Epithelial cell of proximal tubule (primary cell): ENCODE data around the gene ITPKB. TPM values are rescaled to one million over a fixed set of nuclear protein-coding genes. Genes with fewer than 3 reads are reported as not detected.

Experiments
- DNase-seq: peaks from one replicate; pipeline ENCODE4 v3.0.0-alpha.2; 2011; ENCODE audit warnings: low read depth
- H3K4me3 ChIP-seq: 2 replicates; pipeline ENCODE4 v1.5.1; 2011; ENCODE audit warnings: low read depth, mild to moderate bottlenecking, low read length
- CTCF ChIP-seq: conservative IDR thresholded peaks from 2 replicates; pipeline ENCODE4 v1.5.1; 2012; ENCODE audit warnings: low read depth, mild to moderate bottlenecking, low read length
- total RNA-seq: library from RNA; depleted of rRNA; stranded (reverse); fragments of >200 nt; gene quantifications from 2 replicates; pipeline ENCODE4 v1.2.3, GENCODE V29; 2015

The ITPKB gene
- total RNA-seq, 1 donor from 2014 or later = 5.1 TPM

GRCh38 chr1:226586116-226586515 lies 153.0 kb downstream of the ITPKB start:
- no peak for DNase-seq
- no peak for TF ChIP-seq CTCF
- H3K4me3 ChIP-seq = no peak overlapping the region

DNA sequence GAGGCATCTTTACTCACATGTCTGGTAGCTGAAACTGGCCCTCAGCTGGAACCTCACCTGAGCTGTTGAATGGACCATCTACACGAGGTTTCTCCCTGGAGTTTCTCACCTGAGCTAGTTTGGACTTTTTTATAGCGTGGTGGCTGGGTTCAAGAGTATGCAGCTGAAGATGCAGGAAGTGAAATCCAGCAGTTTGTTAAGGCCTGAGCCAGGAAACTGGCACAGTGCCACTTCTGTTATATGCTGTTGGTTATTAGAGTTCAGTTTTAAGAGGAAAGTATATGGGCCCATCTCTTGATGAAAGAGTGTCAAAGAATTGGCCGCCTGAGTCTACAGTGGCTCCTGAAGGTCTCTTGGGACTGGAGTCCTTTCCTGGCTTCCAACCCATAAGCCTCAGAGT lies 154.9 kb downstream of the ITPKB start:
- H3K4me3 ChIP-seq = no peak overlapping the region
- TF ChIP-seq CTCF = no peak
- DNase-seq = no peak

GRCh38 chr1:226582966-226583365 lies 156.1 kb downstream of the ITPKB start:
- DNase-seq = no peak
- TF ChIP-seq CTCF = no peak
- no peak overlapping the region for H3K4me3 ChIP-seq

Other genes starting within 250 kb of the ITPKB start
- gene STUM, start 190.5 kb downstream of the ITPKB start, total RNA-seq = under 0.01 TPM in 1 of 2 replicates, not detected in the other
- 26.6 and 30.7 TPM in 2 replicates for gene PSEN2, start 131.3 kb upstream of the ITPKB start, total RNA-seq
- 9.8 and 10.2 TPM in 2 replicates for gene COQ8A, start 201.0 kb upstream of the ITPKB start, total RNA-seq